HepG2 (cell line): ENCODE results near the gene GNG7. TPM values are rescaled to one million over a fixed set of nuclear protein-coding genes. Genes with fewer than 3 reads are reported as not detected.
A peak's percentile ranks its signal among the peaks of the same experiment; 100 is the strongest.

Source experiments
- ATF5 ChIP-seq: sonication (generic); formaldehyde crosslinking; IDR thresholded peaks from 2 replicates; pipeline ENCODE4 v1.4.0; 2020; ENCODE audit warnings: mild to moderate bottlenecking, low read depth, missing genetic modification reagents
- ETV6 ChIP-seq: sonication (generic); formaldehyde crosslinking; conservative IDR thresholded peaks from 2 replicates; pipeline ENCODE4 v1.4.0; 2020; ENCODE audit warnings: missing genetic modification reagents
- FOXK2 ChIP-seq: fragments of 450-650 bp; IDR thresholded peaks from 2 replicates; pipeline ENCODE4 v1.6.1; 2016
- GRHL1 ChIP-seq: sonication (generic); formaldehyde crosslinking; conservative IDR thresholded peaks from 2 replicates; pipeline ENCODE4 v1.8.0; 2022; ENCODE audit warnings: missing genetic modification reagents
- HMG20B ChIP-seq: conservative IDR thresholded peaks from 2 replicates; pipeline ENCODE4 v1.6.1; 2016; ENCODE audit warnings: missing genetic modification reagents, missing compliant biosample characterization
- KAT7 ChIP-seq: IDR thresholded peaks from 2 replicates; pipeline ENCODE4 v1.6.1; 2018; ENCODE audit warnings: borderline replicate concordance, missing compliant biosample characterization
- KDM5A ChIP-seq: fragments of 200-600 bp; sonication (generic); IDR thresholded peaks from 2 replicates; pipeline ENCODE4 v1.7.0; 2018; ENCODE audit warnings: antibody characterized with exemption, mild to moderate bottlenecking, low read length, borderline replicate concordance
- PAX8 ChIP-seq: sonication (generic); formaldehyde crosslinking; IDR thresholded peaks from 2 replicates; pipeline ENCODE4 v1.8.0; 2022; ENCODE audit warnings: mild to moderate bottlenecking, missing genetic modification reagents, borderline replicate concordance
- POLR2G ChIP-seq: fragments of 200-400 bp; formaldehyde crosslinking; IDR thresholded peaks from 2 replicates; pipeline ENCODE4 v1.6.1; 2018; ENCODE audit warnings: mild to moderate bottlenecking, low read depth, low read length, moderate library complexity
- SP1 ChIP-seq, 2 experiments: fragments of 450-650 bp in 1 of 2; sonication (generic) in 1 of 2; formaldehyde crosslinking in 1 of 2; IDR thresholded peaks; 2 replicates each; pipeline versions ENCODE4 v1.4.0 to v1.6.1; 2016 to 2020; ENCODE audit warnings: missing genetic modification reagents in 1 of 2
- TAF15 ChIP-seq: fragments of 200-400 bp; formaldehyde crosslinking; IDR thresholded peaks from one replicate; pipeline ENCODE4 v1.6.1; 2018; ENCODE audit warnings: mild to moderate bottlenecking, low read depth, low read length; ENCODE audit not compliant: poor library complexity, severe bottlenecking
- YEATS2 ChIP-seq: sonication (generic); formaldehyde crosslinking; IDR thresholded peaks from 2 replicates; pipeline ENCODE4 v1.4.0; 2020; ENCODE audit warnings: missing genetic modification reagents, borderline replicate concordance
- YY1 ChIP-seq: IDR thresholded peaks from 2 replicates; pipeline ENCODE4 v1.6.1; 2011; ENCODE audit warnings: low read length, low read depth, moderate library complexity, mild to moderate bottlenecking; ENCODE audit not compliant: insufficient read depth, insufficient replicate concordance
- ZBTB43 ChIP-seq: sonication (generic); formaldehyde crosslinking; conservative IDR thresholded peaks from 2 replicates; pipeline ENCODE4 v1.4.0; 2020; ENCODE audit warnings: missing genetic modification reagents
- ZHX1 ChIP-seq: sonication (generic); formaldehyde crosslinking; IDR thresholded peaks from 2 replicates; pipeline ENCODE4 v1.8.1; 2022; ENCODE audit warnings: low read depth, mild to moderate bottlenecking, missing genetic modification reagents
- ZNF143 ChIP-seq: sonication (generic); formaldehyde crosslinking; IDR thresholded peaks from 2 replicates; pipeline ENCODE4 v1.4.0; 2020; ENCODE audit warnings: missing genetic modification reagents
- ZNF431 ChIP-seq: sonication (generic); formaldehyde crosslinking; IDR thresholded peaks from 2 replicates; pipeline ENCODE4 v1.9.0; 2022; ENCODE audit warnings: missing genetic modification reagents, low read depth, mild to moderate bottlenecking, borderline replicate concordance
- ZNF460 ChIP-seq: sonication (generic); formaldehyde crosslinking; IDR thresholded peaks from 2 replicates; pipeline ENCODE4 v1.5.1; 2020; ENCODE audit warnings: missing genetic modification reagents, mild to moderate bottlenecking, borderline replicate concordance
- ZNF530 ChIP-seq: sonication (generic); formaldehyde crosslinking; IDR thresholded peaks from 2 replicates; pipeline ENCODE4 v1.5.0; 2020; ENCODE audit warnings: low read depth, mild to moderate bottlenecking, missing genetic modification reagents
- ZNF776 ChIP-seq: sonication (generic); formaldehyde crosslinking; IDR thresholded peaks from 2 replicates; pipeline ENCODE4 v1.4.0; 2020; ENCODE audit warnings: mild to moderate bottlenecking, missing genetic modification reagents
- ZSCAN21 ChIP-seq: sonication (generic); formaldehyde crosslinking; IDR thresholded peaks from 2 replicates; pipeline ENCODE4 v1.8.0; 2022; ENCODE audit warnings: mild to moderate bottlenecking, missing genetic modification reagents, moderate library complexity, borderline replicate concordance
- polyA plus RNA-seq, 8 experiments: library from polyadenylated mRNA; depleted of rRNA in 3 of 8; stranded (reverse) in 7 of 8; unstranded in 1 of 8; fragments of >200 nt; fragmentation: Illumina TruSeq in 4 of 8; extraction: Trizol in 4 of 8; gene quantifications; 2 replicates each; pipeline versions ENCODE4 v1.2.1 to v1.2.3, GENCODE V29; 2011 to 2016; ENCODE audit warnings: low read depth in 4 of 8, missing spikeins in 1 of 8, mixed read lengths in 1 of 8; ENCODE audit not compliant: insufficient read depth in 1 of 8
- total RNA-seq, 5 experiments: library from RNA; depleted of rRNA; stranded (reverse); fragments of >200 nt; fragmentation: Illumina TruSeq; extraction: Trizol; gene quantifications; 2 replicates each; pipeline ENCODE4 v1.2.3, GENCODE V29; 2016; ENCODE audit warnings: low read depth in 1 of 5

The GNG7 gene
- total and polyA plus RNA-seq, 2 of the 13 experiments (the other 11 are each of a cell fraction or from before 2014, with no cell fraction given) = 1.4 to 3.3 TPM

- peak; percentile 70; the same call in 1 of the 2 replicates for TF ChIP-seq ZNF460 (CRISPR knock-in tag)
- TF ChIP-seq ZNF431 (CRISPR knock-in tag) = peak; percentile 78; the same call in 1 of the 2 replicates
- peak; percentile 56; the same call in 1 of the 2 replicates for TF ChIP-seq KAT7 (CRISPR knock-in tag)
- peak; percentile 91 for TF ChIP-seq YY1
- peak; percentile 73 for TF ChIP-seq ZBTB43 (CRISPR knock-in tag)
- TF ChIP-seq ATF5 = no peak
- peak; percentile 59; the same call in 1 of the 2 replicates for TF ChIP-seq ZSCAN21
- peak; percentile 70 for TF ChIP-seq ZNF143 (CRISPR knock-in tag)
- TF ChIP-seq FOXK2 = no peak
- TF ChIP-seq ZNF776 (CRISPR knock-in tag) = peak; percentile 83
- TF ChIP-seq GRHL1 (CRISPR knock-in tag) = no peak
- 0 out of 2 replicates have a peak, but pooled peaks have one; percentile 40 for TF ChIP-seq ETV6 (CRISPR knock-in tag)
- peak; percentile 99 for TF ChIP-seq TAF15
- TF ChIP-seq YEATS2 (CRISPR knock-in tag) = peak; percentile 73; the same call in 1 of the 2 replicates
- TF ChIP-seq SP1 (IDR thresholded peaks at IDR 0.05) = no peak
- peak; percentile 76; the same call in 1 of the 2 replicates for TF ChIP-seq SP1 (CRISPR knock-in tag; IDR thresholded peaks at IDR 0.05)
- peak; percentile 76 for TF ChIP-seq HMG20B (CRISPR knock-in tag)
- peak; percentile 33; the same call in 1 of the 2 replicates for TF ChIP-seq KDM5A
- TF ChIP-seq POLR2G = peak; percentile 71
- no peak for TF ChIP-seq ZNF530
- 0 out of 2 replicates have a peak, but pooled peaks have one; percentile 62 for TF ChIP-seq ZHX1
- TF ChIP-seq PAX8 (CRISPR knock-in tag) = no peak
Observed at GRCh38 chr19:2462635-2463421, 239.7 kb downstream of the GNG7 start (continued).
